Stimulated activated CD8-positive, alpha-beta memory T cell treated with anti-CD3 and anti-CD28 coated beads, Interleukin-12 subunit alpha, Interleukin-12 subunit beta, amount 100 ng/mL, for 4 hours (primary cell): ENCODE results near the gene WHRN.
A peak's percentile ranks its signal among the peaks of the same experiment; 100 is the strongest.

Experiments used
- DNase-seq: peaks from one replicate; pipeline ENCODE4 v3.0.0-alpha.2; 2020; ENCODE audit warnings: low read depth

Gene WHRN

GRCh38 chr9:114491430-114492003 lies 13.8 kb downstream of the WHRN start:
- DNase-seq = no peak

- no peak for DNase-seq
Measured at GRCh38 chr9:114489928-114490327, 15.3 kb downstream of the WHRN start.

DNA sequence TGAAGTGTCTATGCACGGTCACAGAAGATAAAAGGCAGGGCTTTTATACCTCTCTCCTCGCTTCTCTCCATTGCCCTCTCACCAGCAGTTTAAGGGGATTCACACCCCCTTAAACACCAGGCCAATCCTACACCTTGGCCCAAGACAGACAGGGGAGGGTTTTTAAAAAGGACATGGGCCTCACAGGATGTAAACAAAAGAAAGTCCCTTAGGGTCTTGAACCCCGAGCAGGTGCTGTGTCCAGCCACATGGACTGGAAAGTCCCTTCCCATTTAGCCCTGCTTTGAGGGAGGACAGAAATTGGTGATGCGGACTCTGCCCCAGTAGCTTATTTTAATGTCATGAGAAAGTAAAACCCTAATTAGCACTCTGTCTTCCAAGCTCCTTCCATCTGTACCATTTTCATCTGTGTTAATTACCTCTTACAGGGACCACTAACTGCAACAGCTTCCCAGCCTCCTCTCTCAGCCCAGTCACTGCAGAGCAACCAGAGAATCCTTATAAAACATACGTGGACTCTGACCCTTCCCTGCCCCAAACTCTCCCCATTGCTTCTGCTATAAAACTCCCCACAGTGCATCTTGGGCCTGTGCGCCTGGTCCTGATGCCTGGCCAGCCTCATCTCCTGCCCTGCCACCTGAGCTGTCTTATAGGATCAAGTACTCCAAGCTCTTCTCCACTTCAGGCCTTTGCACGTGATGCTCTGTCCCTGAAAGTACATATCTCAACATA lies 16.7 kb downstream of the WHRN start:
- DNase-seq = no peak

GRCh38 chr9:114487607-114488300 lies 17.5 kb downstream of the WHRN start:
- DNase-seq = peak; percentile 14

DNA sequence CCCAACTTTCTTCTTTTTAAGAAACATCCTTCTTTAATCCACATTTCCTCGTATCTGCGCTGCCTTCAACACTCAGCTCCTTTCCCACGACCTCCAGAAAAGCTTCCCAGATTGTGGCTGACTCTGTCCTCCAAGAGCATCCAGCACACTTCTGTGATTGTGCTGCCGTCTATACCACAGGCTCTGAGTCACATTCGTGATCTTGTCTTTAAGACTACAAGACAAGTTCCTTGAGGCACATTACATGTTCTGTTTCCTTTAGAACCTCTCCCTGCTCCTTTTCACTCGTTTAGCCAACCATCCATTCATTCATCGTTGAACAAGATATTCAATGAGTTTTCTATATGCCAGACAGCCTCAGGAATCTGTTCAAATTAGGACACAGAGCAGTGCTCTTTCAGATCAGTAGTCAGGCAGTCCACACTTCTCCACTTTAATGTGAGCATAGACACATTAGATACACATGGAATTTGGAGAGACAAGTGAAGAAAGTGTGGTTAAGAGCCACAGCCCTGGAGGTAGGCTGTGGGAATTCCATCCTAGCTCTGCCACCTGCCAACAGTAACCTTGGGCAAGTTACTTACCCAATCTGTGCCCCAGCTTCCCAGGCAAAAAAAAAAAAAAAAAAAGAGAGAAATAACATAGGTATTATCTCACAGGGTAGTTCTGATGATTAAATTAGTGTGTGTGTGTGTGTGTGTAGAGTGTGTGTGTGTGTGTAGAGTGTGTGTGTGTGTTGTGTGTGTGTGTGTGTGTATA lies 18.9 kb downstream of the WHRN start:
- no peak for DNase-seq

DNA sequence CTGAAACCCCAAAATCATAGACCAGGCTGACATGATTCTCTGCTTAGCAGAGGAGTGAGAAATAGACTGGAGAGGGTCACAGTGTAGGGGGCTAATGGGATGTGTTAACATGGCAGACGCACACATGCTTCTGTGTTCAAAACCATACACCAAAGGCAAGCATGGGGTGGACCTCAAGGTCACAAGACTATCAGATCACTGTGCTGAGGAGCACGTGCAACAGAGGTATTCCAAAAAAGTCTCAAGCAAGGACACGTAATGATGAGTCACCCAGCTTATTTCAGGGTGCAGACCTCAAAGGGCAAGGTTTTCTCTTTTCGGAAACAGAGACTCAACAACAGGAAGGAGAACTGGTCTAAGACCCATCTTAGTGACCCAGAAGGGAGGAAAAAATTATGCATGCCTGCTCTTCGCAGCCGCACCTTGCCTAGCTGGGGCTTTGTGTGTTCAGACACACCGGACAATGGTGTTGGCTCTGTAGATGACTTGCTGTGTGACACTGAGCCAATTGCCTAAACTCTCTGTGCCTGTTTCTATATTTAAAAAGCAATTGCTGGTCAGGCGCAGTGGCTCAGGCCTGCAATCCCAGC lies 20.3 kb downstream of the WHRN start:
- peak; percentile 9 for DNase-seq

DNA sequence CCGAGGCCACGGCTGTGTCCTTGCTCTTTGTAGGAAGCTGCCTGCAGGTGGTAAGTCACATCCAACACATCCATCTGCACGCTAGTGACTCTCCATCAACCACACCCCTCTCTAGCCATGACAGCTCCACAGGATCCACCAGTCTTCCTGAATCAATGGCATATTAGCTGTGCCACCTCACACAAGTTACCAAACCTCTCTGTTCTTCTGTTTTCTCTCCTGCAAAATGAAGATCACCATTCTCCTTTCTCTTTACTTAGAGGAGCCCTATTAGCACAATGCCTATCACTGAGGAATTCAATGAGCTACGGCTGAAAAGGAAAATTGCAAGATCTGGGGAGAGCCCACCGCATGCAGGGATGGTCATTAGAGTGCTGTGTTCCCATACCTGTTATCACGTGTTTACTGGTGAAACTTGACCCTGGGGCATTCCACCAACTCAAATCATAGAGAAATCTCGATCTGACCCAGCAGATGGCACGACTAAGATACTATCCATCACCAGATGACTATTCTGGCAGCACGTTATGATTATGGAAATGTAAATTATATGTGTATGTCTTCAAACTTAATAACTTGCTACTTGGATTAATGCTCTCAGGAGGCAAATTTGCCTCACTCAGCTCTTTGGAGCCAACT lies 20.9 kb downstream of the WHRN start:
- DNase-seq = no peak

DNA sequence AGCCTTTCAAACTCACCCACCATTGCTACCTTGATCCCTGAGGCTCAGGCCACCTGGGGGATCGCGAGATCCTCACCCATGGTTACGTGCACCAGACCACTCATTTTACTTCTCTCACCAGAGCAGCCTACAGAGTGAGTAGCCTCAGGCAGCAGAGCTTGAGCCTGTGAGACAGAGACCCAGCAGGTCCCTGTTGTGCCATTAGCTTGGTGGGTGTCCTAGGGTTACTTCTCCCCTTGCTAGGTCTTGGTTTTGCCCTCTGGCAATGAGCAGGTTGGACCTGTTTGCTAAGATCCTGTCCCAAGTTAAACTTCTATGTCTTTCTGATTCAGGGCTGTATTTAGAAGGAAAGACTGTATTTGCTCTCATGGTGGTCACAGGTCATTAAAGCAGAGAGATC lies 21.8 kb downstream of the WHRN start:
- DNase-seq = no peak

DNA sequence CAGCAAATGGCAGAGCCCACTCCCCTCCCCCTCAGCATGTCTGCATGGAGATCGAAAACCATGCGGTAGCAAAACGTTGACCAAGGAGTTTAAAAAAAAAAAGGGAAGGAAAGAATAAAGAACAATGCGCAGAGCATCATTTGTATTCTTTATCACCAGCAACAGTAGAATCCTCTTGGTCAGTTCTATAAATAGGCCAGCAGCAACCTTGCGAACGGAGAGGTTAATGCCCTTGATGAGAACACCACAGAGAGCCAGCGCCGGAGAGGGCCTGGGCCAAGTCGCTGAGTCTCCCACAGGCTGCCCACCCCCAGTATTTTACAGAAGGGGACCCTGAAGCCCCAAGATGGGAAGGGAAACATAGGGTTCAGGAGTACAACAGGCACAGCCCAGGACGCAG lies 22.7 kb downstream of the WHRN start:
- DNase-seq = no peak

DNA sequence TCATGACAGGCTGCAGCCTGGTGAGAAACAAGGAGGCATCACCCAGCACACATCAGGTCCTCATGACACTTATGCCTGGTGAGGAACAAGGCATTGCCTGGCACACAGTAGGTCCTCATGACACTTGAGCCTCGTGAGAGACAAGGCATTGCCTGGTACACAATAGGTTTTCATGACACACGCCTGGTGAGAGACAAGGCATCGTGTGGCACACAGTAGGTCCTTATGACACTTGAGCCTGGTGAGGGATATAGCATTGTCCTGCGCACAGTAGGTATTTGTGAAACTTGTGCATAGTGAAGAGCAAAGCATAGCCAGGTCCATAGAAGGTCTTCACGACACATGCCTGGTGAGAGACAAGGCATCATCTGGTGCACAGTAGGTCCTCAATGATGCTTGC lies 23.5 kb downstream of the WHRN start:
- DNase-seq = no peak

DNA sequence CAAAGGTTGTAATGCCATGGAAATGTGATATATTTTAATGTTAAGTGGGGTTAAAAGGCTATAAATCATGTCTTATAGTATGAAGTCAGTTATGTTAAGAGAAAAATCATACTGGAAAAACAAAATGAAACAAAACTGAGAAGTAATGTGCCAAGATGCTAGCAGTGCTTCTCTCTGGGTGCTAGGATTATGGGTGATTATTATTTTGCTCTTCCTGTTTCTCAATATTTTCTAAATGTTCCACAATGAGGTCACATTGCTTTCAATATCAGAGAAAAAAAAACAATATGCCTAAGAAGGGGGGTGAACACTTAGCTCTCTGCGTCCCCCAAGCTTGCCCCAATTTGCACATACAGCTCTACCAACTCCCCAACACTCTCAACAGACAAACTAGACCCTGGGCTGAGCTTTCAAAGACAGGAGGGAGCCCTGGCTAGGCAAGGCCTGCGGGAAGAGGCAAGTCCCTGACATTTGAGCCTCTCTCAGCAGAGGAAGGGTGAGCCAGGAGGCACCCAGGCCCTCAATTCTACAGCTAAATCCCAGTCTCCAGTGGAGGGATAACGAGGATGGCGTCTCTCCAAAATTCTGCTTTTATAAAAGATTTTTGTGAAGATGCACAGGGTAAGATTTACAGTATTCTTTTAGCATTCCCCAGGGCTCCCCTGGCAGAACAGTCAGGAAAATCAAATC lies 24.4 kb downstream of the WHRN start:
- no peak for DNase-seq

GRCh38 chr9:114478871-114479270 lies 26.4 kb downstream of the WHRN start:
- no peak for DNase-seq

DNA sequence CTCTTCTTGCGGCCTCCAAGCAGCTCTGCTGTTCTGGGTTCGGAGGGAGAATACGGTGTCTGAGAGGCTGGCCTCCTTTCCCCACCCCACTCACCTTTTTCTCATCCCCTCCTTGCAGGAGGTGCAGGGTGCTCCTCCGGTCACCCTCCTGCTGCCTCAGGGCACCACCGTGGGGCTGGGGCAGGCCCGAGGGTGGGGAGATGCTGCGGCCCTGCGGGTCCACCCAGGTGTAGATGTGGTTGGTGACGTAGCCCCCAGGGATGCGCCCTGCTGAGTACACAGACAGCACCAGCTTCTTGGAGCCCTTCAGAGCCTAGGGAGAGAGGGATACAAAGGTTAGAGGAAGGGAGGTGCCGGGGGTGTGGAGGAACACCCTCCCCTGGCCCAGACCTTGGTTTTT lies 26.8 kb downstream of the WHRN start:
- no peak for DNase-seq

- no peak for DNase-seq
Measured at GRCh38 chr9:114477642-114478041, 27.6 kb downstream of the WHRN start.

DNA sequence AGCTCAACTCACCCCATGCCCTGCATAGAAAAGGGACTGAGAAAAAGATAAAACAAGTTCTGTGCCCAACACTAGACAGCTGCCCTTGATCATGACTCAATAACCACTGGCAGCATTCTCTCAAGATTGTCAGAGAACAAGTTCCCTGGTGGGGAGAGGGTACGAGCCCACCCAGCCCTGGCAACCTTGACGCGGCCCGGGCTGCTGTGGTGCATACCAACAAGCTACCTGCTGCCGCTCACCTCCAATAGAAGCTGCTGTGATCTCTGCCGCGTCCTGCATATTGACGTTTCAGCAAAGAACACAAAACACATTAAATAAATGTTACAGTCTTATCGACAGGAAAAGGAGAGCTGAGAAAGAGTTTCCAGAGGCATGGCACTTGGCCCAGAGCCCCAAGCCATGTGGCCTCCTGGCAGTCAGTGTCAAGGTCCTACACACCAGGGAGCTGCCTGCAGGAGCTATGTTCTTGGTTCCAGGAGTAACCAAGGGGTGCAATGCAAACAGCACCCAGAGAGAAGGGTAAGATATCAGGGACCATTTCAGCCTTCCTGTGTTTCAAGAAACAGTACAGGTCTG lies 28.3 kb downstream of the WHRN start:
- DNase-seq = no peak

DNA sequence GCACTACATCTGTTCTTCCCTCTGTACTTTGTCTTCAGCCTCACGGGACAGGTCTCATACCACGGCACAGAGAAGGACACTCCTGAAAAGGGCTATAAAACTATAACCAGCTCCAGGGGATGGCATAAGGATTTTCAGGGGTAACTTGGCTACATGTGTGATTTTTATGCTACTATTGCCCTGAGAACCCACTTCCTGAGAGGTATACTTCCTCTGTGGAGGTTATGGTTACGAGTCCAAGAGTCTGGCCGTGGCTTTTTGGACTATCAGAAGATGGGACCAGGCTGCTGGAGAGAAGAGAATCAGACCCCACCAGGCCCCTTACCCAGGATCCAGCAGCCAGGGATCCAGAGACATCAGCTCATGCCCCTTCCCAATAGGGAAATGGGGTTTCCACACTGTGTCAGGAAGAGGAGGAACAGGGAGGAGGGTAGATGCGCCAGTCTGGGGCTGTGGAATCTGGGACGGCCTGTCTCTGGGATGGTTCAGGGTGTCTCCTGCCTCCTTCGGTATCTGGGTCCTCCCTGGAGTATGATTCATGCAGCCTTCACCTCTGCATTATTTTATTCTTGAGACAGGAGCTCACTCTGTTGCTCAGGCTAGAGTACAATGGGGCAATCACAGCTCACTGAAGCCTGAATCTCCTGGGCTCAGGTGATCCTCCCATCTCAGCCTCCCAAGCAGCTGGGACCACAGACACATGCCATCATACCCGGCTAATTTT lies 29.7 kb downstream of the WHRN start:
- no peak for DNase-seq

DNA sequence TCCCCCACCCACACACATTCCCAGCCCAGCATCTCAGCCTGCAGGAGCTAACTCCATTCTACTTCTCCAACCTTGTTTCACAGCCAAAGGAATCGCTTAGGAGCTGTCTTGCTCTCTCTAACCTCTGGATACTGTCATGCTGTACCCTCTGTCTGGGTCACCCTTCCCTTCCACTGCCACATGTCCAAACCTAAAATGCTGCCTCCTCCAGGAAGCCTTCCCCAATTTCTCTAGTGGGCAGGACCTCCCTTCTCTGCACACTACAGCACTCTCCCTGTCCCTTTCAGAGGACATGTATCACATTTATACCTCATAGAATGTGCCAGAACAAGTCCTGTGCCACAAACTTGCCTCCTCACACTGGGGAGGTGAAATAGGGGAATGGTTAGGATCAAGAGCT lies 30.8 kb downstream of the WHRN start:
- no peak for DNase-seq

- DNase-seq = no peak
Measured at GRCh38 chr9:114473447-114473801, 31.8 kb downstream of the WHRN start.

GRCh38 chr9:114472765-114473446 lies 32.4 kb downstream of the WHRN start:
- DNase-seq = no peak

- no peak for DNase-seq
Measured at GRCh38 chr9:114471157-114471556, 34.1 kb downstream of the WHRN start.
